ENCODE data around the gene SRL.

Gene SRL

DNA sequence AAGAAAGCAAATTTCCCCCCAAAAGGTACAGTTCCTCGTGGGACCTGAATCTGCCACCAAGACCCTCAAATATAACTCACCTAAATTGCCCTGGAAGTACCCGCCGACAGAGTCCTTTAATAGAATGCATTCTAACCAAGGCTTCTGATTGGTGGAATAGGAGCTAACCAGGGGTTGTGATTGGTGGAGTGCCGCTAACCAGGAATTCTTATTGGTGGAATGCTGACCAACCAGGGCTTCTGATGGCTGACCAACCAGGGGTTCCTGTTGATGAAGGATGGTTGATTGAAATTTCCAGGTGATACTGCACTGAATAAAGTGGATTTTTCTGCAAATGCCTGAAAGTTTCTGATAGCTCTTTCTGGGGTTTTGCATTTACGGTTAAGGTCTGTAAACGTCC lies 24.5 kb upstream of the SRL start (continued):
- TF ChIP-seq, protein P1, sequence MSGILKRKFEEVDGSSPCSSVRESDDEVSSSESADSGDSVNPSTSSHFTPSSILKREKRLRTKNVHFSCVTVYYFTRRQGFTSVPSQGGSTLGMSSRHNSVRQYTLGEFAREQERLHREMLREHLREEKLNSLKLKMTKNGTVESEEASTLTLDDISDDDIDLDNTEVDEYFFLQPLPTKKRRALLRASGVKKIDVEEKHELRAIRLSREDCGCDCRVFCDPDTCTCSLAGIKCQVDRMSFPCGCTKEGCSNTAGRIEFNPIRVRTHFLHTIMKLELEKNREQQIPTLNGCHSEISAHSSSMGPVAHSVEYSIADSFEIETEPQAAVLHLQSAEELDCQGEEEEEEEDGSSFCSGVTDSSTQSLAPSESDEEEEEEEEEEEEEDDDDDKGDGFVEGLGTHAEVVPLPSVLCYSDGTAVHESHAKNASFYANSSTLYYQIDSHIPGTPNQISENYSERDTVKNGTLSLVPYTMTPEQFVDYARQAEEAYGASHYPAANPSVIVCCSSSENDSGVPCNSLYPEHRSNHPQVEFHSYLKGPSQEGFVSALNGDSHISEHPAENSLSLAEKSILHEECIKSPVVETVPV (CRISPR knock-in tag; IDR thresholded peaks at IDR 0.05): no peak
- TF ChIP-seq ZFP3 (CRISPR knock-in tag; IDR thresholded peaks at IDR 0.05) (no peak), ESRRG (CRISPR knock-in tag; IDR thresholded peaks at IDR 0.05) (no peak)

DNA sequence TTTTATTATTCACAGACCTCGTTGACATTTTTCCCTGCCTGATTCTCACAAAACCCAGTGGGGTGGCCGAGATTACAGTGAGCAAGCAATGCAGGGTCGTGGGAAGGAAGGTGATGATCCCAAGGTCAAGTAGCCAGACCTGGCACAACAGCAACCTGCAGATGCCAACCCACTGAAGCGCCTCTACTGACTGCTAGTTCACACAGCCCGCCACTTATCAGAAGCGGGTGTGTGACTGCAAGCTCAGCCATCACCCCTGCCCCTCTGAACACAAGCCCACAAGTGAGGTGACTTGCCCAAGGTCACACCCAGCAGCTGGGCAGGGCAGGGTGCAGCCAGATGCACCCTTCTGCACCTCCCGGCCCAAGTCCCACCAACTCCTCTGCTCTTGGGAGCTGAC lies 23.8 kb upstream of the SRL start:
- TF ChIP-seq, protein P1 (CRISPR knock-in tag; IDR thresholded peaks at IDR 0.05): no peak
- TF ChIP-seq ZFP30 (CRISPR knock-in tag; IDR thresholded peaks at IDR 0.05) (no peak), SNAI2 (CRISPR knock-in tag; IDR thresholded peaks at IDR 0.05) (no peak), CSDC2 (CRISPR knock-in tag; IDR thresholded peaks at IDR 0.05) (no peak), TOX (CRISPR knock-in tag; IDR thresholded peaks at IDR 0.05; ENCODE audit: borderline replicate concordance) (no peak), RARB (CRISPR knock-in tag; IDR thresholded peaks at IDR 0.05) (no peak), GLIS3 (CRISPR knock-in tag; IDR thresholded peaks at IDR 0.05) (no peak), OSR1 (CRISPR knock-in tag; IDR thresholded peaks at IDR 0.05) (no peak), ZNF70 (CRISPR knock-in tag; IDR thresholded peaks at IDR 0.05) (no peak), ZC3H10 (CRISPR knock-in tag; IDR thresholded peaks at IDR 0.05) (no peak), POU6F1 (CRISPR knock-in tag; IDR thresholded peaks at IDR 0.05; ENCODE audit: borderline replicate concordance, low read depth) (no peak), ZNF565 (CRISPR knock-in tag; conservative IDR thresholded peaks at IDR 0.05; ENCODE audit: low read depth) (no peak)
- TF ChIP-seq, protein P2, sequence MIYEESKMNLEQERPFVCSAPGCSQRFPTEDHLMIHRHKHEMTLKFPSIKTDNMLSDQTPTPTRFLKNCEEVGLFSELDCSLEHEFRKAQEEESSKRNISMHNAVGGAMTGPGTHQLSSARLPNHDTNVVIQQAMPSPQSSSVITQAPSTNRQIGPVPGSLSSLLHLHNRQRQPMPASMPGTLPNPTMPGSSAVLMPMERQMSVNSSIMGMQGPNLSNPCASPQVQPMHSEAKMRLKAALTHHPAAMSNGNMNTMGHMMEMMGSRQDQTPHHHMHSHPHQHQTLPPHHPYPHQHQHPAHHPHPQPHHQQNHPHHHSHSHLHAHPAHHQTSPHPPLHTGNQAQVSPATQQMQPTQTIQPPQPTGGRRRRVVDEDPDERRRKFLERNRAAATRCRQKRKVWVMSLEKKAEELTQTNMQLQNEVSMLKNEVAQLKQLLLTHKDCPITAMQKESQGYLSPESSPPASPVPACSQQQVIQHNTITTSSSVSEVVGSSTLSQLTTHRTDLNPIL (CRISPR knock-in tag; IDR thresholded peaks at IDR 0.05; ENCODE audit: low read depth): no peak
- TF ChIP-seq, protein P3, sequence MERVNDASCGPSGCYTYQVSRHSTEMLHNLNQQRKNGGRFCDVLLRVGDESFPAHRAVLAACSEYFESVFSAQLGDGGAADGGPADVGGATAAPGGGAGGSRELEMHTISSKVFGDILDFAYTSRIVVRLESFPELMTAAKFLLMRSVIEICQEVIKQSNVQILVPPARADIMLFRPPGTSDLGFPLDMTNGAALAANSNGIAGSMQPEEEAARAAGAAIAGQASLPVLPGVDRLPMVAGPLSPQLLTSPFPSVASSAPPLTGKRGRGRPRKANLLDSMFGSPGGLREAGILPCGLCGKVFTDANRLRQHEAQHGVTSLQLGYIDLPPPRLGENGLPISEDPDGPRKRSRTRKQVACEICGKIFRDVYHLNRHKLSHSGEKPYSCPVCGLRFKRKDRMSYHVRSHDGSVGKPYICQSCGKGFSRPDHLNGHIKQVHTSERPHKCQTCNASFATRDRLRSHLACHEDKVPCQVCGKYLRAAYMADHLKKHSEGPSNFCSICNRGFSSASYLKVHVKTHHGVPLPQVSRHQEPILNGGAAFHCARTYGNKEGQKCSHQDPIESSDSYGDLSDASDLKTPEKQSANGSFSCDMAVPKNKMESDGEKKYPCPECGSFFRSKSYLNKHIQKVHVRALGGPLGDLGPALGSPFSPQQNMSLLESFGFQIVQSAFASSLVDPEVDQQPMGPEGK (CRISPR knock-in tag; IDR thresholded peaks at IDR 0.05; ENCODE audit: borderline replicate concordance): no peak
- TF ChIP-seq, protein P4, sequence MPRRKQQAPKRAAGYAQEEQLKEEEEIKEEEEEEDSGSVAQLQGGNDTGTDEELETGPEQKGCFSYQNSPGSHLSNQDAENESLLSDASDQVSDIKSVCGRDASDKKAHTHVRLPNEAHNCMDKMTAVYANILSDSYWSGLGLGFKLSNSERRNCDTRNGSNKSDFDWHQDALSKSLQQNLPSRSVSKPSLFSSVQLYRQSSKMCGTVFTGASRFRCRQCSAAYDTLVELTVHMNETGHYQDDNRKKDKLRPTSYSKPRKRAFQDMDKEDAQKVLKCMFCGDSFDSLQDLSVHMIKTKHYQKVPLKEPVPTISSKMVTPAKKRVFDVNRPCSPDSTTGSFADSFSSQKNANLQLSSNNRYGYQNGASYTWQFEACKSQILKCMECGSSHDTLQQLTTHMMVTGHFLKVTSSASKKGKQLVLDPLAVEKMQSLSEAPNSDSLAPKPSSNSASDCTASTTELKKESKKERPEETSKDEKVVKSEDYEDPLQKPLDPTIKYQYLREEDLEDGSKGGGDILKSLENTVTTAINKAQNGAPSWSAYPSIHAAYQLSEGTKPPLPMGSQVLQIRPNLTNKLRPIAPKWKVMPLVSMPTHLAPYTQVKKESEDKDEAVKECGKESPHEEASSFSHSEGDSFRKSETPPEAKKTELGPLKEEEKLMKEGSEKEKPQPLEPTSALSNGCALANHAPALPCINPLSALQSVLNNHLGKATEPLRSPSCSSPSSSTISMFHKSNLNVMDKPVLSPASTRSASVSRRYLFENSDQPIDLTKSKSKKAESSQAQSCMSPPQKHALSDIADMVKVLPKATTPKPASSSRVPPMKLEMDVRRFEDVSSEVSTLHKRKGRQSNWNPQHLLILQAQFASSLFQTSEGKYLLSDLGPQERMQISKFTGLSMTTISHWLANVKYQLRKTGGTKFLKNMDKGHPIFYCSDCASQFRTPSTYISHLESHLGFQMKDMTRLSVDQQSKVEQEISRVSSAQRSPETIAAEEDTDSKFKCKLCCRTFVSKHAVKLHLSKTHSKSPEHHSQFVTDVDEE (CRISPR knock-in tag; IDR thresholded peaks at IDR 0.05): no peak
- ATAC-seq: no peak

DNA sequence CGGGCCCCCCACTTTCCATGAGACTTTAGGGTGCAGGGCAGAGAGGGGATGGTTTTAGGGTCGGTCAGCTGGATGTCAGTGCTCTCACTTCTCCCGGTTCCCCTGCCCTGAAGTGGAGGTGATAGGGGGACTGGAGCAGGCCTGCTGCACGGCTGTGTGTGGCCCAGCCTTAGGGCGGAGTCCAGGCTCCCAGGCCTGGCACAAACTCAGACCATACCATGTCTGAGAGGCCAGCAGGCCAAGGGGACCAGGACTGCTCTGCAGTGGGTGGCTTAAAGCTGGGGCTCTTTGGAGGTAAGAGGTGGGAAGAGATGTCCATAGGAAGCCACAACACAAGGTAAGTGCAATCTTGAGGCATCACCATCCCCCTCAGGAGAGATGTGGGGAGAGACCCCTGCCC lies 22.7 kb upstream of the SRL start:
- peak; percentile 70 for ATAC-seq
- TF ChIP-seq RARB (CRISPR knock-in tag; IDR thresholded peaks at IDR 0.05) (no peak), BACH2 (CRISPR knock-in tag; IDR thresholded peaks at IDR 0.05; ENCODE audit: borderline replicate concordance) (no peak), SNAI2 (CRISPR knock-in tag; IDR thresholded peaks at IDR 0.05) (no peak), TCF4 (CRISPR knock-in tag; IDR thresholded peaks at IDR 0.05; ENCODE audit: borderline replicate concordance) (no peak), ZNF565 (CRISPR knock-in tag; conservative IDR thresholded peaks at IDR 0.05; ENCODE audit: low read depth) (no peak), ZFP3 (CRISPR knock-in tag; IDR thresholded peaks at IDR 0.05) (no peak), ZNF8 (CRISPR knock-in tag; IDR thresholded peaks at IDR 0.05) (no peak), TOX (CRISPR knock-in tag; IDR thresholded peaks at IDR 0.05; ENCODE audit: borderline replicate concordance) (no peak), ESRRG (CRISPR knock-in tag; IDR thresholded peaks at IDR 0.05) (no peak), GLIS3 (CRISPR knock-in tag; IDR thresholded peaks at IDR 0.05) (no peak)
- TF ChIP-seq, protein P4 (CRISPR knock-in tag; IDR thresholded peaks at IDR 0.05): no peak
- TF ChIP-seq, protein P3 (CRISPR knock-in tag; IDR thresholded peaks at IDR 0.05; ENCODE audit: borderline replicate concordance): no peak
- TF ChIP-seq, protein P2 (CRISPR knock-in tag; IDR thresholded peaks at IDR 0.05; ENCODE audit: low read depth): no peak

Data from SK-N-SH treated with all-trans-retinoic acid at 6 μM for 48 hours (cell line).